Esophagus squamous epithelium (tissue), 5 donors: ENCODE measurements around the gene SLC25A19. TPM values are rescaled to one million over a fixed set of nuclear protein-coding genes. Genes with fewer than 3 reads are reported as not detected.

ENCODE experiments used
- DNase-seq: peaks from one replicate; lab custom pipeline; 2025; lab: John Stamatoyannopoulos, UW
- H3K27ac ChIP-seq, 4 donors: fragments of 200-600 bp; sonication (generic); one replicate each; pipeline ENCODE4 v1.5.1; 2016 to 2019; ENCODE audit warnings: mild to moderate bottlenecking in 1 of 4
- H3K27me3 ChIP-seq, 4 donors: fragments of 200-600 bp; sonication (generic); 1 replicate in 3 of 4; 2 replicates in 1 of 4; pipeline versions ENCODE4 v1.5.1 to v1.6.0; 2017 to 2021; ENCODE audit warnings: antibody characterized with exemption in 1 of 4
- H3K36me3 ChIP-seq, 3 donors: fragments of 200-600 bp; sonication (generic); one replicate each; pipeline ENCODE4 v1.5.1; 2016 to 2019
- H3K4me1 ChIP-seq, 3 donors: fragments of 200-600 bp; sonication (generic); one replicate each; pipeline ENCODE4 v1.5.1; 2017 to 2019
- H3K4me3 ChIP-seq, 4 donors: fragments of 200-600 bp; sonication (generic); 1 replicate in 3 of 4; 2 replicates in 1 of 4; pipeline ENCODE4 v1.5.1; 2016 to 2019; ENCODE audit warnings: mild to moderate bottlenecking in 2 of 4, moderate library complexity in 1 of 4
- H3K9me3 ChIP-seq, 3 donors: fragments of 200-600 bp; sonication (generic); one replicate each; pipeline ENCODE4 v1.5.1; 2016 to 2019
- POLR2A ChIP-seq, 4 donors: fragments of 450-650 bp; IDR thresholded peaks; one replicate each; pipeline ENCODE4 v1.6.1; 2017; ENCODE audit warnings: antibody characterized with exemption in 4 of 4, mild to moderate bottlenecking in 4 of 4, moderate library complexity in 3 of 4
- WGBS, 2 donors: methylation state at CpG; one replicate each; pipeline ENCODE4 v1.1.5; 2018; 5-methylcytosine and 5-hydroxymethylcytosine counted together
- intact Hi-C: fragments of 100-400 bp; cut with DNase I; formaldehyde crosslinking; loops from one replicate; pipeline ENCODE4 v1.15.0; 2022
- total RNA-seq, 4 donors: library from RNA; depleted of rRNA; stranded (reverse); fragments of >200 nt; gene quantifications; one replicate each; pipeline ENCODE4 v1.1.0, GENCODE V29; 2016
- TF ChIP-seq, protein P1 (sequence below), 6 experiments: fragments of 450-650 bp in 4 of 6; fragments of 200-600 bp in 2 of 6; sonication (generic) in 2 of 6; IDR thresholded peaks; one replicate each; pipeline ENCODE4 v1.5.1; 2016 to 2019; ENCODE audit warnings: antibody characterized with exemption in 6 of 6, mild to moderate bottlenecking in 4 of 6, moderate library complexity in 4 of 6
- donor health status: DM: yes; HTN: yes; CAD: no.

The SLC25A19 gene
- total RNA-seq, 4 donors from 2014 or later = 9.2 to 15.2 (median 11.2) TPM

DNA sequence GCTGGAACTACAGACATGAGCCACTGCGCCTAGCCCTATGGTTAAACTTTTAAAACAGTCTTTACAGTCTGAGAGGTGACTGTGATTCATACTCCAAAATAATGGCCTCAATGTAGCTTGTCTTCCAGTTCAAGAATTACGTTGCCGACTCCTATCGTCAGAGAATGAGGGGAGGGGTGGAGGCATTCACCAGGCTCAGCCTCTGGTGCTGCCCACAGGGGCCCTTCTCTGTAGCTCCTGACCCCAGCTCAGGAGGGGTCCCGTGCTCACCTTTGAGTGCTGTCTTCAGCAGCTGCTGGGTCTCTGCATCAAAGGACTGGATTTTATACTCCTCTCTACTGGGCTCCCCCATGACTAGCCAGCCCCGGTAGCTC, 19.4 kb downstream of the SLC25A19 start:
- Histone ChIP-seq H3K4me3 (peak overlapping the region; percentile 58 to 97 (median 94)), H3K4me1 (peaks cover 14 to 58% (median 23%) of the 10 kb centered on the region in 3 donors)
- WGBS, 2 donors = 100% methylated on average over 1 of the region's 6 CpGs; no CpG with 5 or more reads in 1 of the 2 donors

DNA sequence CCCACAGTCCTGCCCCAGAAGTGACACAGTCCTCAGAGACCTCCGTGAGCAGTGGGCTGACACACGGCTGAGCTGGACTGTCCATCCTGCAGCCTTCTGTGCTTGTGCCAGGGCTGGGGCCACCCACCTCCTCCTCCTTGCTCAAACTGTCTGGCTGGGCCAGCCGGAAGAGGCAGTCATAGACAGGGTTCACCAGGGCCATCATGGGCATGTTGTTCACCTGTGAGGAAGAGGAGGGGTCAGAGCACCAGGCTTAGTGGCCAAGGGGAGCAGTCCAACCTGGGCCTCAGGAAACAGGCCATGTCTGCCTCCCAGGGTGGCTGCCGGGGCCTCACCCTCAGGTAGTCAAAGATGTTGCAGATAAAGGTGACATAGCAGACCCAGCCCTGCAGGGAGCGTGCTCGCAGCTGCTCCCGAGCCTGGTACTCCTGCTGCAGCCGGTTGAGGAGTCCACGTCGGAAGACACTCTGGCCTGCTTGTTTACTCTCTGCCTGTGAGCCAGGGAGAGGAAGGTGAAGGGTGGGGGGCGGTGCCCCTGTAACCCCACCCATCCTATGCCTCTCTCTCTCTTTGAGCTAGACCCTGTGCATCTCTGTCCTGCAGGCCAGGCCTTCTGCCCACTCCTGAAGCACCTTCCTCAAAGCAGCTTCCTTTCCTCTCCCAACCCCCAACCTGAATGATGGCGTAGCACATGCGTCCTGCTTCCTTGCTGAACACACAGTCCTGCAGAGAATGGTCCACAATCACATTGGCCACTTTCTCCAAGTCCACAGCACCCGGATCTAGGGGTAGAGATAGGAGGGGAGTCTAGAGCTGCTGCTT, 21.6 kb downstream of the SLC25A19 start:
- intact Hi-C loops = no loop called here
- Histone ChIP-seq H3K4me3 (no peak overlapping the region), H3K36me3 (peaks cover 0 to 49% (median 17%) of the 10 kb centered on the region in 3 donors), H3K27ac (no peak overlapping the region), H3K9me3 (no peaks in the 10 kb centered on the region), H3K27me3 (no peaks in the 10 kb centered on the region), H3K4me1 (peaks cover 16 to 57% (median 23%) of the 10 kb centered on the region in 3 donors)
- DNase-seq = no peak
- 37 to 50% methylated on average over 4 to 7 of the region's 14 CpGs for WGBS, 2 donors
- TF ChIP-seq, protein P1, sequence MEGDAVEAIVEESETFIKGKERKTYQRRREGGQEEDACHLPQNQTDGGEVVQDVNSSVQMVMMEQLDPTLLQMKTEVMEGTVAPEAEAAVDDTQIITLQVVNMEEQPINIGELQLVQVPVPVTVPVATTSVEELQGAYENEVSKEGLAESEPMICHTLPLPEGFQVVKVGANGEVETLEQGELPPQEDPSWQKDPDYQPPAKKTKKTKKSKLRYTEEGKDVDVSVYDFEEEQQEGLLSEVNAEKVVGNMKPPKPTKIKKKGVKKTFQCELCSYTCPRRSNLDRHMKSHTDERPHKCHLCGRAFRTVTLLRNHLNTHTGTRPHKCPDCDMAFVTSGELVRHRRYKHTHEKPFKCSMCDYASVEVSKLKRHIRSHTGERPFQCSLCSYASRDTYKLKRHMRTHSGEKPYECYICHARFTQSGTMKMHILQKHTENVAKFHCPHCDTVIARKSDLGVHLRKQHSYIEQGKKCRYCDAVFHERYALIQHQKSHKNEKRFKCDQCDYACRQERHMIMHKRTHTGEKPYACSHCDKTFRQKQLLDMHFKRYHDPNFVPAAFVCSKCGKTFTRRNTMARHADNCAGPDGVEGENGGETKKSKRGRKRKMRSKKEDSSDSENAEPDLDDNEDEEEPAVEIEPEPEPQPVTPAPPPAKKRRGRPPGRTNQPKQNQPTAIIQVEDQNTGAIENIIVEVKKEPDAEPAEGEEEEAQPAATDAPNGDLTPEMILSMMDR (IDR thresholded peaks at IDR 0.05) = peak in 1 of 6 experiments; percentile 25
- no peak for TF ChIP-seq POLR2A (IDR thresholded peaks at IDR 0.05)

More for the DNA sequence above, 19.4 kb downstream of the SLC25A19 start:
- intact Hi-C loops = no loop called here
- H3K36me3 ChIP-seq = peaks cover 0 to 33% (median 12%) of the 10 kb centered on the region in 3 donors
- H3K9me3 ChIP-seq = no peaks in the 10 kb centered on the region
- peak overlapping the region; percentile 97 to 99 (median 98) for H3K27ac ChIP-seq
- no peak for DNase-seq
- no peaks in the 10 kb centered on the region for H3K27me3 ChIP-seq
- TF ChIP-seq, protein P1 (IDR thresholded peaks at IDR 0.05) = no peak
- no peak for TF ChIP-seq POLR2A (IDR thresholded peaks at IDR 0.05)

DNA sequence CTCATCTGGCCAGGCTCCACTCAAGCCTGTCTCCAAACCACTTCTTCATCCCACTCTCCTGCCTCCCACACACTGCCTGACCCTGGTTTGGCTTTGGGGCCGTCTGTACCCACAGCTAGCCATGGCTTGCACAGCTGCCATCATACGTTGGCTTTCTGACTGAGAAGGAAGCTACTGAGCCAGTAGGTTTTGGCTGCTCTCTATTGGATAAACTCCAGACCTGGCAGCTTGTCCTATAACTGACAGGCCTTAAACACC, 22.2 kb downstream of the SLC25A19 start:
- H3K4me3 ChIP-seq = no peak overlapping the region
- peaks cover 0 to 49% (median 17%) of the 10 kb centered on the region in 3 donors for H3K36me3 ChIP-seq
- peaks cover 14 to 57% (median 22%) of the 10 kb centered on the region in 3 donors for H3K4me1 ChIP-seq
- no peaks in the 10 kb centered on the region for H3K27me3 ChIP-seq
- no peak for DNase-seq
- no peaks in the 10 kb centered on the region for H3K9me3 ChIP-seq
- no peak overlapping the region for H3K27ac ChIP-seq
- WGBS, 2 donors = 20 to 26% methylated on average over 2 of the region's 2 CpGs
- intact Hi-C loops = no loop called here
- TF ChIP-seq POLR2A (IDR thresholded peaks at IDR 0.05) = no peak
- TF ChIP-seq, protein P1 (IDR thresholded peaks at IDR 0.05) = no peak

DNA sequence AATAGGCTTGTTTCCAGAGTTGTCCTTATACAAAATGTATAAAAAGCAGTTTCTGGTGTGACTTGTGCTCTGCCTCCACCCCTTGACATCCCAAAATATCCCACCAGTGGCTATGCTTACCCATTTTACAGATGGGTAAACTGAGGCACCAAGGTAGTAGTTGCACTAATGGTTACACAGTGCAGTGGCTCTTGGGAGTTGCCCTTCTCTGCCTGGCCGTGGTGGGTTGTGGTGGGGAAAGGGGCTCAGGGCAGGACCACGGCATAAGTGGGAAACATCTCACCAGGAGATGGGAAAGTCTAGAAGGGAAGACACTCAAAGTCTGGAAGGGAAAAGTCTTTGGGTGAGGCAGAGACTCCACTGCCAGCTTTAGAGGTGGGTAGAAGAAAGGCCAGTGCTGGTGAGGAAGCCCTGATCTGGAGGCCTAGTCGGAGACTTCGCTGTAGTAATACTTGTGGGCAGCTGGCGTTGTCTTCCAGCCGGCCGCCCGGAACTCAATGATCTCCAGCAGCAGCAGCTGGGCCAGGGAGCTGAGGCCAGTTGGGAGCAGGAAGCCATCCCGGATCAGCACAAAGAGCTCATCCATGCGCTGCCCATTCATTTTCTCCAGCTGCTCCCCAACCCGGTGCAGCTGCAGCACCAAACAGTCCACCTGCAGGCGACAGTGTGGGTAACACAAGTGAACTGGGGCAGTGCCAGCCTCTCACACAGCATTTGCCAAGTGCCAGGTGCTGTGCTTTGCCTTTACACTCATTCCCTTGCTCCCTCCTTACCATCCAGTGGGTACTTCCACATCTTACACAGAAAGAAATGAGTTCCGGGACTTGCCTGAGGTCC, 22.7 kb downstream of the SLC25A19 start:
- intact Hi-C loops = no loop called here
- no peak for TF ChIP-seq POLR2A (IDR thresholded peaks at IDR 0.05)
- TF ChIP-seq, protein P1 (IDR thresholded peaks at IDR 0.05) = no peak

More for the DNA sequence above, 22.7 kb downstream of the SLC25A19 start:
- H3K4me1 ChIP-seq = peaks cover 12 to 53% (median 17%) of the 10 kb centered on the region in 3 donors
- H3K9me3 ChIP-seq = no peaks in the 10 kb centered on the region
- H3K27me3 ChIP-seq = no peaks in the 10 kb centered on the region
- H3K36me3 ChIP-seq = peaks cover 0 to 49% (median 17%) of the 10 kb centered on the region in 3 donors
- WGBS, 2 donors = 71 to 79% methylated on average over 8 to 13 of the region's 13 CpGs
- H3K27ac ChIP-seq = no peak overlapping the region
- DNase-seq = no peak
- no peak overlapping the region for H3K4me3 ChIP-seq
